HCT116 (cell line): Measurements from ENCODE around the gene TCF7L1. TPM values are rescaled to one million over a fixed set of nuclear protein-coding genes. Genes with fewer than 3 reads are reported as not detected.

Experiments
- ATAC-seq: fragments of 200-7000 bp; cut with Tn5 transposase; 2 replicates; pipeline ENCODE4 v1.9.1; 2020; ENCODE audit warnings: mild to moderate bottlenecking, moderate library complexity
- BruUV-seq: library from RNA; stranded (reverse); fragments of 400-500 nt; replicated peaks from 2 replicates; lab custom pipeline; 2021; lab: Mats Ljungman, UMichigan
- CTCF ChIA-PET: fragments of 300-600 bp; sonication (Branson Sonifier 250); formaldehyde crosslinking; loops from one replicate; lab custom pipeline; 2021; ENCODE audit warnings: antibody characterized with exemption; lab: Charles Lee
- POLR2A ChIA-PET: fragments of 300-600, 350-600 bp; sonication (Branson Sonifier 250); formaldehyde crosslinking; loops from one replicate; lab custom pipeline; 2021; ENCODE audit warnings: antibody characterized with exemption; lab: Charles Lee
- RAD21 ChIA-PET, 2 experiments: fragments of 300-600 bp; sonication (Branson Sonifier 250); formaldehyde crosslinking; loops; one replicate each; lab custom pipeline; 2023; ENCODE audit warnings: low total read pairs in 2 of 2; ENCODE audit not compliant: uncharacterized antibody in 2 of 2, unreplicated experiment in 2 of 2, low non-redundant PET in 1 of 2; lab: Charles Lee
- DNase-seq: peaks from one replicate; pipeline ENCODE4 v3.0.0-alpha.2; 2010; ENCODE audit warnings: low read depth, low spot score
- H2AFZ ChIP-seq: fragments of 200-600 bp; shearing (Covaris generic), sonication (generic); 2 replicates; pipeline ENCODE4 v1.6.1; 2017; ENCODE audit warnings: low read depth, mixed run types, mixed read lengths, antibody characterized with exemption, low read length; ENCODE audit not compliant: poor library complexity, severe bottlenecking
- H3K27ac ChIP-seq: 2 replicates; pipeline ENCODE4 v1.5.1; 2012; ENCODE audit warnings: low read depth, low read length
- H3K27me3 ChIP-seq: fragments of 200-600 bp; sonication (generic); 2 replicates; pipeline ENCODE4 v1.6.1; 2016; ENCODE audit warnings: mixed run types, low read length, mixed read lengths; ENCODE audit not compliant: insufficient read depth
- H3K36me3 ChIP-seq, 2 experiments: fragments of 200-500 bp in 1 of 2; fragments of 200-600 bp in 1 of 2; sonication (Bioruptor generic) in 1 of 2; sonication (generic) in 1 of 2; 2 replicates each; pipeline versions ENCODE4 v1.5.1 to v1.6.1; 2014 to 2016; ENCODE audit warnings: low read length in 2 of 2, inconsistent platforms in 1 of 2, mixed read lengths in 1 of 2, mixed run types in 1 of 2; ENCODE audit not compliant: insufficient read depth in 2 of 2, control insufficient read depth in 1 of 2
- H3K4me1 ChIP-seq, 2 experiments: fragments of 200-600 bp in 1 of 2; sonication (generic) in 1 of 2; 2 replicates each; pipeline versions ENCODE4 v1.5.1 to v1.6.1; 2012 to 2017; ENCODE audit warnings: low read length in 2 of 2, inconsistent platforms in 1 of 2, mild to moderate bottlenecking in 1 of 2, mixed read lengths in 1 of 2, mixed run types in 1 of 2, moderate library complexity in 1 of 2; ENCODE audit not compliant: insufficient read depth in 2 of 2, control insufficient read depth in 1 of 2
- H3K4me2 ChIP-seq: fragments of 200-600 bp; sonication (generic); 2 replicates; pipeline ENCODE4 v1.6.1; 2017; ENCODE audit warnings: mixed run types, low read length, mixed read lengths
- H3K4me3 ChIP-seq, 2 experiments: fragments of 200-600 bp in 1 of 2; sonication (generic) in 1 of 2; replicated peaks in 1 of 2; 2 replicates each; pipeline ENCODE4 v1.5.1; 2011 to 2016; ENCODE audit warnings: low read length in 2 of 2, control low read depth in 1 of 2, low read depth in 1 of 2, mild to moderate bottlenecking in 1 of 2, mixed read lengths in 1 of 2, mixed run types in 1 of 2
- H3K79me2 ChIP-seq: fragments of 200-600 bp; sonication (generic); 2 replicates; pipeline ENCODE4 v1.6.1; 2017; ENCODE audit warnings: mild to moderate bottlenecking, mixed run types, low read length, moderate library complexity, mixed read lengths; ENCODE audit not compliant: insufficient read depth
- H3K9ac ChIP-seq: fragments of 200-600 bp; sonication (generic); 2 replicates; pipeline ENCODE4 v1.6.1; 2016; ENCODE audit warnings: low read length, mixed read lengths
- H3K9me2 ChIP-seq: fragments of 200-600 bp; sonication (generic), shearing (Covaris generic); 2 replicates; pipeline ENCODE4 v1.6.1; 2017; ENCODE audit warnings: mixed run types, mild to moderate bottlenecking, moderate library complexity; ENCODE audit not compliant: insufficient read depth
- H3K9me3 ChIP-seq, 2 experiments: fragments of 200-500 bp in 1 of 2; fragments of 200-600 bp in 1 of 2; sonication (Bioruptor generic) in 1 of 2; sonication (generic) in 1 of 2; 2 replicates each; pipeline ENCODE4 v1.6.1; 2014 to 2017; ENCODE audit warnings: low read length in 2 of 2, mixed read lengths in 2 of 2, inconsistent platforms in 1 of 2, low read depth in 1 of 2, mild to moderate bottlenecking in 1 of 2, mixed run types in 1 of 2, moderate library complexity in 1 of 2; ENCODE audit not compliant: control insufficient read depth in 1 of 2, insufficient read depth in 1 of 2
- H4K20me1 ChIP-seq: fragments of 200-600 bp; sonication (generic), shearing (Covaris generic); 2 replicates; pipeline ENCODE4 v1.6.1; 2017; ENCODE audit warnings: mixed run types, mild to moderate bottlenecking, moderate library complexity; ENCODE audit not compliant: insufficient read depth
- CBX3 ChIP-seq: IDR thresholded peaks from 2 replicates; pipeline ENCODE4 v1.6.1; 2012; ENCODE audit warnings: low read depth
- CEBPB ChIP-seq: IDR thresholded peaks from 2 replicates; pipeline ENCODE4 v1.6.1; 2012; ENCODE audit warnings: low read depth
- EGR1 ChIP-seq: IDR thresholded peaks from 2 replicates; pipeline ENCODE4 v1.6.1; 2012; ENCODE audit warnings: low read depth
- ELF1 ChIP-seq: IDR thresholded peaks from 2 replicates; pipeline ENCODE4 v1.6.1; 2012; ENCODE audit warnings: low read depth, borderline replicate concordance
- EZH2 ChIP-seq: fragments of 200-600 bp; sonication (generic); IDR thresholded peaks from 2 replicates; pipeline ENCODE4 v1.6.1; 2017; ENCODE audit warnings: antibody characterized with exemption, mixed run types
- EZH2phosphoT487 ChIP-seq: fragments of 200-600 bp; IDR thresholded peaks from 2 replicates; pipeline ENCODE4 v1.6.1; 2018; ENCODE audit warnings: antibody characterized with exemption, borderline replicate concordance
- FOSL1 ChIP-seq: IDR thresholded peaks from 2 replicates; pipeline ENCODE4 v1.6.1; 2012; ENCODE audit warnings: low read depth
- JUND ChIP-seq: IDR thresholded peaks from 2 replicates; pipeline ENCODE4 v1.6.1; 2012
- POLR2A ChIP-seq: IDR thresholded peaks from 2 replicates; pipeline ENCODE4 v1.7.0; 2011; ENCODE audit warnings: borderline replicate concordance; ENCODE audit not compliant: insufficient read depth, insufficient read length; ENCODE audit errors: extremely low read depth
- POLR2AphosphoS5 ChIP-seq: IDR thresholded peaks from 2 replicates; pipeline ENCODE4 v1.6.1; 2011; ENCODE audit warnings: mild to moderate bottlenecking, low read depth, low read length, moderate library complexity
- RAD21 ChIP-seq: IDR thresholded peaks from 2 replicates; pipeline ENCODE4 v1.6.1; 2012; ENCODE audit warnings: low read depth, mild to moderate bottlenecking
- SP1 ChIP-seq: IDR thresholded peaks from 2 replicates; pipeline ENCODE4 v1.6.1; 2012; ENCODE audit warnings: low read depth
- SRF ChIP-seq: IDR thresholded peaks from 2 replicates; pipeline ENCODE4 v1.6.1; 2012; ENCODE audit warnings: low read depth
- TCF7L2 ChIP-seq: IDR thresholded peaks from 2 replicates; pipeline ENCODE4 v1.7.0; 2011; ENCODE audit warnings: borderline replicate concordance, inconsistent platforms; ENCODE audit not compliant: insufficient read depth, insufficient read length; ENCODE audit errors: extremely low read depth
- ZFX ChIP-seq: fragments of 450-650 bp; IDR thresholded peaks from 2 replicates; pipeline ENCODE4 v1.6.1; 2017
- ZNF274 ChIP-seq: fragments of 200-500 bp; sonication (Bioruptor generic); IDR thresholded peaks from 2 replicates; pipeline ENCODE4 v1.6.1; 2014; ENCODE audit warnings: mild to moderate bottlenecking, low read depth, low read length, inconsistent platforms
- intact Hi-C: fragments of 100-400 bp; cut with micrococcal nuclease; formaldehyde crosslinking; loops from 2 replicates; pipeline ENCODE4 v1.10.0; 2022
- total RNA-seq: library from RNA; stranded (reverse); gene quantifications from one replicate; pipeline ENCODE4 v1.2.1, GENCODE V29; 2021; ENCODE audit not compliant: unreplicated experiment
- TF ChIP-seq, protein P1 (sequence below), 3 experiments: fragments of 200-600 bp in 1 of 3; sonication (generic) in 1 of 3; IDR thresholded peaks in 2 of 3; conservative IDR thresholded peaks in 1 of 3; 2 replicates each; pipeline ENCODE4 v1.5.1; 2012 to 2017; ENCODE audit warnings: low read depth in 2 of 3, low read length in 2 of 3, antibody characterized with exemption in 1 of 3, borderline replicate concordance in 1 of 3, control low read depth in 1 of 3, mild to moderate bottlenecking in 1 of 3, mixed read lengths in 1 of 3, mixed run types in 1 of 3, moderate library complexity in 1 of 3; ENCODE audit not compliant: insufficient read depth in 1 of 3
- TF ChIP-seq, protein P2 (sequence below): IDR thresholded peaks from 2 replicates; pipeline ENCODE4 v1.6.1; 2012
- TF ChIP-seq, protein P3 (sequence below): IDR thresholded peaks from 2 replicates; pipeline ENCODE4 v1.6.1; 2012
- TF ChIP-seq, protein P4 (sequence below): IDR thresholded peaks from 2 replicates; pipeline ENCODE4 v1.6.1; 2011; ENCODE audit warnings: mild to moderate bottlenecking, low read length, moderate library complexity; ENCODE audit not compliant: insufficient replicate concordance; ENCODE audit errors: extremely low read depth

The TCF7L1 gene
- total RNA-seq, 1 experiment from 2014 or later: 10.3 TPM

DNA sequence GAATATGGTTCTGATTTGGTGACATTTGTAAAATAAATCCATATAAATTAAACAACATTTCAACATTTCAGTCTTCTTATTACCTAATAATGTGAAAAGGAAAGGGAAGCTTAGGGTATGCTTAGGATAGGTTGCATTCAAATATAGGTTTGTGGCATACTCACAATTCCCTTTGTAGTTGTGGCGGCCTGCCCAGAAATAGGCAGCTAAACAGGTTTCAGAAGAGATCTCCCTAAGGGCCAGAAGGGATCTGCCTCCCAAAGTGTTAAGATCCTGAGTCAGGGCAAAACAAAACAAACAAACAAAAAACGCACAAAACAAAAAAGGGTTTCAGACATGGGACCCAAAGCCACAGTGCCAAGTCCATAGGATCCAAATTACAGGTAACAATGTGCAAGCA, 41.4 kb upstream of the TCF7L1 start:
- POLR2A ChIA-PET: no interaction called here
- no peaks in the 10 kb centered on the region for H3K27me3 ChIP-seq
- H3K4me1 ChIP-seq: no peaks in the 10 kb centered on the region
- no peak overlapping the region for H3K9ac ChIP-seq
- no TSS peak for BruUV-seq
- TF ChIP-seq EZH2 (no peak), EZH2phosphoT487 (no peak), RAD21 (no peak), JUND (no peak), TCF7L2 (no peak), CBX3 (no peak), ZFX (no peak), SP1 (no peak), ZNF274 (no peak), EGR1 (no peak), ELF1 (no peak), POLR2A (no peak), FOSL1 (no peak), SRF (no peak), POLR2AphosphoS5 (no peak), CEBPB (no peak)
- TF ChIP-seq, protein P1, sequence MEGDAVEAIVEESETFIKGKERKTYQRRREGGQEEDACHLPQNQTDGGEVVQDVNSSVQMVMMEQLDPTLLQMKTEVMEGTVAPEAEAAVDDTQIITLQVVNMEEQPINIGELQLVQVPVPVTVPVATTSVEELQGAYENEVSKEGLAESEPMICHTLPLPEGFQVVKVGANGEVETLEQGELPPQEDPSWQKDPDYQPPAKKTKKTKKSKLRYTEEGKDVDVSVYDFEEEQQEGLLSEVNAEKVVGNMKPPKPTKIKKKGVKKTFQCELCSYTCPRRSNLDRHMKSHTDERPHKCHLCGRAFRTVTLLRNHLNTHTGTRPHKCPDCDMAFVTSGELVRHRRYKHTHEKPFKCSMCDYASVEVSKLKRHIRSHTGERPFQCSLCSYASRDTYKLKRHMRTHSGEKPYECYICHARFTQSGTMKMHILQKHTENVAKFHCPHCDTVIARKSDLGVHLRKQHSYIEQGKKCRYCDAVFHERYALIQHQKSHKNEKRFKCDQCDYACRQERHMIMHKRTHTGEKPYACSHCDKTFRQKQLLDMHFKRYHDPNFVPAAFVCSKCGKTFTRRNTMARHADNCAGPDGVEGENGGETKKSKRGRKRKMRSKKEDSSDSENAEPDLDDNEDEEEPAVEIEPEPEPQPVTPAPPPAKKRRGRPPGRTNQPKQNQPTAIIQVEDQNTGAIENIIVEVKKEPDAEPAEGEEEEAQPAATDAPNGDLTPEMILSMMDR (IDR thresholded peaks at IDR 0.05 in 2 of 3, conservative IDR thresholded peaks at IDR 0.05 in 1 of 3; ENCODE audit: borderline replicate concordance in 1 of 3, insufficient read depth in 1 of 3, low read depth in 2 of 3, low read length in 2 of 3): no peak
- TF ChIP-seq, protein P2, sequence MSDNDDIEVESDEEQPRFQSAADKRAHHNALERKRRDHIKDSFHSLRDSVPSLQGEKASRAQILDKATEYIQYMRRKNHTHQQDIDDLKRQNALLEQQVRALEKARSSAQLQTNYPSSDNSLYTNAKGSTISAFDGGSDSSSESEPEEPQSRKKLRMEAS: no peak
- TF ChIP-seq, protein P3, sequence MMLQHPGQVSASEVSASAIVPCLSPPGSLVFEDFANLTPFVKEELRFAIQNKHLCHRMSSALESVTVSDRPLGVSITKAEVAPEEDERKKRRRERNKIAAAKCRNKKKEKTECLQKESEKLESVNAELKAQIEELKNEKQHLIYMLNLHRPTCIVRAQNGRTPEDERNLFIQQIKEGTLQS: no peak
- TF ChIP-seq, protein P4, sequence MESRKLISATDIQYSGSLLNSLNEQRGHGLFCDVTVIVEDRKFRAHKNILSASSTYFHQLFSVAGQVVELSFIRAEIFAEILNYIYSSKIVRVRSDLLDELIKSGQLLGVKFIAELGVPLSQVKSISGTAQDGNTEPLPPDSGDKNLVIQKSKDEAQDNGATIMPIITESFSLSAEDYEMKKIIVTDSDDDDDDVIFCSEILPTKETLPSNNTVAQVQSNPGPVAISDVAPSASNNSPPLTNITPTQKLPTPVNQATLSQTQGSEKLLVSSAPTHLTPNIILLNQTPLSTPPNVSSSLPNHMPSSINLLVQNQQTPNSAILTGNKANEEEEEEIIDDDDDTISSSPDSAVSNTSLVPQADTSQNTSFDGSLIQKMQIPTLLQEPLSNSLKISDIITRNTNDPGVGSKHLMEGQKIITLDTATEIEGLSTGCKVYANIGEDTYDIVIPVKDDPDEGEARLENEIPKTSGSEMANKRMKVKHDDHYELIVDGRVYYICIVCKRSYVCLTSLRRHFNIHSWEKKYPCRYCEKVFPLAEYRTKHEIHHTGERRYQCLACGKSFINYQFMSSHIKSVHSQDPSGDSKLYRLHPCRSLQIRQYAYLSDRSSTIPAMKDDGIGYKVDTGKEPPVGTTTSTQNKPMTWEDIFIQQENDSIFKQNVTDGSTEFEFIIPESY: no peak
- no peaks in the 10 kb centered on the region for H4K20me1 ChIP-seq
- no peaks in the 10 kb centered on the region for H3K9me3 ChIP-seq
- H3K27ac ChIP-seq: no peak overlapping the region
- H3K4me3 ChIP-seq: no peak overlapping the region
- CTCF ChIA-PET: no interaction called here
- no peak overlapping the region for H3K4me2 ChIP-seq
- DNase-seq: no peak
- intact Hi-C loops: no loop called here
- no peaks in the 10 kb centered on the region for H3K79me2 ChIP-seq
- no peak overlapping the region for H2AFZ ChIP-seq
- ATAC-seq: no peak
- no peaks in the 10 kb centered on the region for H3K9me2 ChIP-seq
- no peaks in the 10 kb centered on the region for H3K36me3 ChIP-seq
- RAD21 ChIA-PET: no interaction called here
